Measurements from ENCODE around the gene NKAIN1. TPM values are rescaled to one million over a fixed set of nuclear protein-coding genes. Genes with fewer than 3 reads are reported as not detected.

The NKAIN1 gene
- total and polyA plus RNA-seq, 2 of the 13 experiments (the other 11 are each of a cell fraction or from before 2014, with no cell fraction given) = 0.29 to 0.40 TPM

DNA sequence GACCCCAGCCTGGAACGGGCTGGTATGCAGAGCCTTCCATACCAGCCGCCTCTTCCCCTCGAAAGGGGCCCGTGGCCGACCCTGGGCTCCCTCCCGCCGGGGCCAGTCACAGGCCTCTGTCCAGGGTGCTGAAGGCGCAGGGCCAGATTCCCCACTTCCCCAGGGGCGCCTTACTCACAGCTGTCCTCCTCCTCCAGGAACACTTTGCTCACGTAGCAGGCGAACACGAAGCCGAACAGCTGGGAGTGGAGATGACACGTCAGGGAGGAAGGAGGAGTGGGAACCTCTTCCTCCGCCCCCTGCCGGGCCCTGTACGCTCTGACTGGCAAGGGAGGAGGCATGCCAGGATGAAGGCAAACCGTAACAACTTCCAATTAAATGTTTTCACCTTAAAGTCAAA is 57.3 kb downstream of the NKAIN1 start (continued):
- TF ChIP-seq, protein P1, sequence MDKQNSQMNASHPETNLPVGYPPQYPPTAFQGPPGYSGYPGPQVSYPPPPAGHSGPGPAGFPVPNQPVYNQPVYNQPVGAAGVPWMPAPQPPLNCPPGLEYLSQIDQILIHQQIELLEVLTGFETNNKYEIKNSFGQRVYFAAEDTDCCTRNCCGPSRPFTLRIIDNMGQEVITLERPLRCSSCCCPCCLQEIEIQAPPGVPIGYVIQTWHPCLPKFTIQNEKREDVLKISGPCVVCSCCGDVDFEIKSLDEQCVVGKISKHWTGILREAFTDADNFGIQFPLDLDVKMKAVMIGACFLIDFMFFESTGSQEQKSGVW (CRISPR knock-in tag; IDR thresholded peaks at IDR 0.05; ENCODE audit: borderline replicate concordance) = no peak
- TF ChIP-seq SIX4 (CRISPR knock-in tag; IDR thresholded peaks at IDR 0.05) (peak; percentile 75), ZNF138 (CRISPR knock-in tag; IDR thresholded peaks at IDR 0.05; ENCODE audit: low read depth) (peak; percentile 70; the same call in 1 of the 2 replicates), ZKSCAN8 (CRISPR knock-in tag; IDR thresholded peaks at IDR 0.05; ENCODE audit: borderline replicate concordance) (no peak), KLF6 (CRISPR knock-in tag; IDR thresholded peaks at IDR 0.05) (peak; percentile 96), KLF15 (CRISPR knock-in tag; IDR thresholded peaks at IDR 0.05; ENCODE audit: borderline replicate concordance) (peak; percentile 40; the same call in 1 of the 2 replicates), SIX1 (CRISPR knock-in tag; IDR thresholded peaks at IDR 0.05; ENCODE audit: borderline replicate concordance) (peak; percentile 28; the same call in 1 of the 2 replicates), BRD4 (CRISPR knock-in tag; IDR thresholded peaks at IDR 0.05) (no peak), ARNT2 (CRISPR knock-in tag; IDR thresholded peaks at IDR 0.05; ENCODE audit: low read depth) (peak; percentile 65), SIN3A (IDR thresholded peaks at IDR 0.05; ENCODE audit: borderline replicate concordance, low read depth, low read length) (peak; percentile 90; the same call in 1 of the 2 replicates), ATF7-NPFF (CRISPR knock-in tag; IDR thresholded peaks at IDR 0.05; ENCODE audit: low read depth) (peak; percentile 73; the same call in 1 of the 2 replicates), KLF16 (CRISPR knock-in tag; IDR thresholded peaks at IDR 0.05) (peak in 1 of 2 experiments; percentile 90; a peak in 2 of 4 replicates), ZNF772 (CRISPR knock-in tag; IDR thresholded peaks at IDR 0.05) (peak; percentile 48; the same call in 1 of the 2 replicates), KDM5A (IDR thresholded peaks at IDR 0.05; ENCODE audit: borderline replicate concordance, low read length) (no peak), ZNF17 (CRISPR knock-in tag; IDR thresholded peaks at IDR 0.05) (no peak), KLF11 (CRISPR knock-in tag; IDR thresholded peaks at IDR 0.05) (peak; percentile 69), TEAD3 (CRISPR knock-in tag; optimal IDR thresholded peaks at IDR 0.05; ENCODE audit: borderline replicate concordance) (peak; percentile 54), NAIF1 (CRISPR knock-in tag; IDR thresholded peaks at IDR 0.05; ENCODE audit: borderline replicate concordance) (peak; percentile 50; the same call in 1 of the 2 replicates), ZNF605 (CRISPR knock-in tag; IDR thresholded peaks at IDR 0.05) (peak; percentile 86), NFE2L2 (IDR thresholded peaks at IDR 0.05; ENCODE audit: low read length) (no peak)
- TF ChIP-seq, protein P2, sequence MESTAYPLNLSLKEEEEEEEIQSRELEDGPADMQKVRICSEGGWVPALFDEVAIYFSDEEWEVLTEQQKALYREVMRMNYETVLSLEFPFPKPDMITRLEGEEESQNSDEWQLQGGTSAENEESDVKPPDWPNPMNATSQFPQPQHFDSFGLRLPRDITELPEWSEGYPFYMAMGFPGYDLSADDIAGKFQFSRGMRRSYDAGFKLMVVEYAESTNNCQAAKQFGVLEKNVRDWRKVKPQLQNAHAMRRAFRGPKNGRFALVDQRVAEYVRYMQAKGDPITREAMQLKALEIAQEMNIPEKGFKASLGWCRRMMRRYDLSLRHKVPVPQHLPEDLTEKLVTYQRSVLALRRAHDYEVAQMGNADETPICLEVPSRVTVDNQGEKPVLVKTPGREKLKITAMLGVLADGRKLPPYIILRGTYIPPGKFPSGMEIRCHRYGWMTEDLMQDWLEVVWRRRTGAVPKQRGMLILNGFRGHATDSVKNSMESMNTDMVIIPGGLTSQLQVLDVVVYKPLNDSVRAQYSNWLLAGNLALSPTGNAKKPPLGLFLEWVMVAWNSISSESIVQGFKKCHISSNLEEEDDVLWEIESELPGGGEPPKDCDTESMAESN (CRISPR knock-in tag; conservative IDR thresholded peaks at IDR 0.05) = peak; percentile 75
- TF ChIP-seq, protein P3, sequence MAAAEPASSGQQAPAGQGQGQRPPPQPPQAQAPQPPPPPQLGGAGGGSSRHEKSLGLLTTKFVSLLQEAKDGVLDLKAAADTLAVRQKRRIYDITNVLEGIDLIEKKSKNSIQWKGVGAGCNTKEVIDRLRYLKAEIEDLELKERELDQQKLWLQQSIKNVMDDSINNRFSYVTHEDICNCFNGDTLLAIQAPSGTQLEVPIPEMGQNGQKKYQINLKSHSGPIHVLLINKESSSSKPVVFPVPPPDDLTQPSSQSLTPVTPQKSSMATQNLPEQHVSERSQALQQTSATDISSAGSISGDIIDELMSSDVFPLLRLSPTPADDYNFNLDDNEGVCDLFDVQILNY (CRISPR knock-in tag; conservative IDR thresholded peaks at IDR 0.05) = 0 out of 2 replicates have a peak, but pooled peaks have one; percentile 40
- TF ChIP-seq, protein P4, sequence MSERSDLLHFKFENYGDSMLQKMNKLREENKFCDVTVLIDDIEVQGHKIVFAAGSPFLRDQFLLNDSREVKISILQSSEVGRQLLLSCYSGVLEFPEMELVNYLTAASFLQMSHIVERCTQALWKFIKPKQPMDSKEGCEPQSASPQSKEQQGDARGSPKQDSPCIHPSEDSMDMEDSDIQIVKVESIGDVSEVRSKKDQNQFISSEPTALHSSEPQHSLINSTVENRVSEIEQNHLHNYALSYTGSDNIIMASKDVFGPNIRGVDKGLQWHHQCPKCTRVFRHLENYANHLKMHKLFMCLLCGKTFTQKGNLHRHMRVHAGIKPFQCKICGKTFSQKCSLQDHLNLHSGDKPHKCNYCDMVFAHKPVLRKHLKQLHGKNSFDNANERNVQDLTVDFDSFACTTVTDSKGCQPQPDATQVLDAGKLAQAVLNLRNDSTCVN (CRISPR knock-in tag; IDR thresholded peaks at IDR 0.05; ENCODE audit: borderline replicate concordance) = peak; percentile 90
- TF ChIP-seq, protein P5, sequence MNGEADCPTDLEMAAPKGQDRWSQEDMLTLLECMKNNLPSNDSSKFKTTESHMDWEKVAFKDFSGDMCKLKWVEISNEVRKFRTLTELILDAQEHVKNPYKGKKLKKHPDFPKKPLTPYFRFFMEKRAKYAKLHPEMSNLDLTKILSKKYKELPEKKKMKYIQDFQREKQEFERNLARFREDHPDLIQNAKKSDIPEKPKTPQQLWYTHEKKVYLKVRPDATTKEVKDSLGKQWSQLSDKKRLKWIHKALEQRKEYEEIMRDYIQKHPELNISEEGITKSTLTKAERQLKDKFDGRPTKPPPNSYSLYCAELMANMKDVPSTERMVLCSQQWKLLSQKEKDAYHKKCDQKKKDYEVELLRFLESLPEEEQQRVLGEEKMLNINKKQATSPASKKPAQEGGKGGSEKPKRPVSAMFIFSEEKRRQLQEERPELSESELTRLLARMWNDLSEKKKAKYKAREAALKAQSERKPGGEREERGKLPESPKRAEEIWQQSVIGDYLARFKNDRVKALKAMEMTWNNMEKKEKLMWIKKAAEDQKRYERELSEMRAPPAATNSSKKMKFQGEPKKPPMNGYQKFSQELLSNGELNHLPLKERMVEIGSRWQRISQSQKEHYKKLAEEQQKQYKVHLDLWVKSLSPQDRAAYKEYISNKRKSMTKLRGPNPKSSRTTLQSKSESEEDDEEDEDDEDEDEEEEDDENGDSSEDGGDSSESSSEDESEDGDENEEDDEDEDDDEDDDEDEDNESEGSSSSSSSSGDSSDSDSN (CRISPR knock-in tag; IDR thresholded peaks at IDR 0.05) = peak; percentile 34; the same call in 1 of the 2 replicates

All from HepG2 (cell line).